H9 (cell line): ENCODE data around the gene FAM171A1. TPM values are rescaled to one million over a fixed set of nuclear protein-coding genes. Genes with fewer than 3 reads are reported as not detected.
A peak's percentile ranks its signal among the peaks of the same experiment; 100 is the strongest.

Source experiments
- DNase-seq: peaks from one replicate; pipeline ENCODE4 v3.0.0-alpha.2; 2017
- H2AFZ ChIP-seq: one replicate; pipeline ENCODE4 v1.6.1; 2013; ENCODE audit warnings: mild to moderate bottlenecking, low read length, control low read depth, moderate library complexity
- H2AK5ac ChIP-seq: 2 replicates; pipeline ENCODE4 v1.6.1; 2013; ENCODE audit warnings: low read length, control low read depth, mixed read lengths; ENCODE audit not compliant: insufficient read length
- H2BK120ac ChIP-seq: one replicate; pipeline ENCODE4 v1.6.1; 2013; ENCODE audit warnings: low read depth, mild to moderate bottlenecking, low read length, control low read depth, inconsistent platforms; ENCODE audit not compliant: poor library complexity, severe bottlenecking
- H2BK12ac ChIP-seq: 2 replicates; pipeline ENCODE4 v1.6.1; 2013; ENCODE audit warnings: low read length, control low read depth, mixed read lengths, low read depth; ENCODE audit not compliant: insufficient read length
- H2BK15ac ChIP-seq: 2 replicates; pipeline ENCODE4 v1.6.1; 2013; ENCODE audit warnings: low read depth, low read length, control low read depth
- H2BK20ac ChIP-seq: one replicate; pipeline ENCODE4 v1.6.1; 2013; ENCODE audit warnings: low read depth, mild to moderate bottlenecking, low read length, control low read depth, inconsistent platforms; ENCODE audit not compliant: poor library complexity, severe bottlenecking
- H2BK5ac ChIP-seq: 2 replicates; pipeline ENCODE4 v1.6.1; 2013; ENCODE audit warnings: low read length, control low read depth, mixed read lengths; ENCODE audit not compliant: insufficient read length
- H3K14ac ChIP-seq: 2 replicates; pipeline ENCODE4 v1.6.1; 2013; ENCODE audit warnings: low read length, control low read depth; ENCODE audit not compliant: insufficient read depth
- H3K18ac ChIP-seq: 2 replicates; pipeline ENCODE4 v1.6.1; 2013; ENCODE audit warnings: low read depth, mild to moderate bottlenecking, mixed read lengths, low read length, control low read depth; ENCODE audit not compliant: insufficient read length
- H3K23ac ChIP-seq: 2 replicates; pipeline ENCODE4 v1.6.1; 2013; ENCODE audit warnings: low read length, control low read depth, mixed read lengths, low read depth; ENCODE audit not compliant: insufficient read length
- H3K23me2 ChIP-seq: 2 replicates; pipeline ENCODE4 v1.6.1; 2013; ENCODE audit warnings: low read depth, mild to moderate bottlenecking, mixed read lengths, low read length, control low read depth; ENCODE audit not compliant: insufficient read length, poor library complexity, severe bottlenecking
- H3K27ac ChIP-seq: 2 replicates; pipeline ENCODE4 v1.5.1; 2013; ENCODE audit warnings: low read length, control low read depth, mixed read lengths, low read depth; ENCODE audit not compliant: insufficient read length
- H3K27me3 ChIP-seq: 2 replicates; pipeline ENCODE4 v1.6.1; 2013; ENCODE audit warnings: low read length, control low read depth, inconsistent platforms; ENCODE audit not compliant: insufficient read depth
- H3K4ac ChIP-seq: 2 replicates; pipeline ENCODE4 v1.6.1; 2013; ENCODE audit warnings: low read depth, mild to moderate bottlenecking, control low read depth, inconsistent platforms, low read length, moderate library complexity
- H3K4me1 ChIP-seq: 2 replicates; pipeline ENCODE4 v1.6.1; 2013; ENCODE audit warnings: low read length, control low read depth, inconsistent platforms; ENCODE audit not compliant: insufficient read depth
- H3K4me2 ChIP-seq: 2 replicates; pipeline ENCODE4 v1.6.1; 2013; ENCODE audit warnings: low read length, control low read depth, mixed read lengths; ENCODE audit not compliant: insufficient read length, insufficient read depth
- H3K56ac ChIP-seq: 2 replicates; pipeline ENCODE4 v1.6.1; 2013; ENCODE audit warnings: low read depth, mild to moderate bottlenecking, mixed read lengths, low read length, control low read depth; ENCODE audit not compliant: insufficient read length
- H3K79me1 ChIP-seq: 2 replicates; pipeline ENCODE4 v1.6.1; 2013; ENCODE audit warnings: low read depth, mild to moderate bottlenecking, moderate library complexity, low read length, control low read depth, inconsistent platforms; ENCODE audit not compliant: insufficient read depth, poor library complexity, severe bottlenecking
- H3K79me2 ChIP-seq: 2 replicates; pipeline ENCODE4 v1.6.1; 2013; ENCODE audit warnings: low read length, control low read depth, inconsistent platforms; ENCODE audit not compliant: insufficient read depth
- H3K9ac ChIP-seq: 2 replicates; pipeline ENCODE4 v1.6.1; 2013; ENCODE audit warnings: low read length, control low read depth, mixed read lengths; ENCODE audit not compliant: insufficient read length; ENCODE audit errors: extremely low read depth
- H3K9me3 ChIP-seq: one replicate; pipeline ENCODE4 v1.6.1; 2013; ENCODE audit warnings: low read depth, low read length, inconsistent platforms; ENCODE audit not compliant: control insufficient read depth
- H3T11ph ChIP-seq: one replicate; pipeline ENCODE4 v1.6.1; 2013; ENCODE audit warnings: mild to moderate bottlenecking, low read length, control low read depth, inconsistent platforms
- H4K20me1 ChIP-seq: one replicate; pipeline ENCODE4 v1.6.1; 2013; ENCODE audit not compliant: control insufficient read depth, insufficient read length, insufficient read depth
- H4K5ac ChIP-seq: 2 replicates; pipeline ENCODE4 v1.6.1; 2013; ENCODE audit warnings: low read depth, mild to moderate bottlenecking, mixed read lengths, low read length, control low read depth; ENCODE audit not compliant: insufficient read length
- H4K8ac ChIP-seq: replicated peaks from 2 replicates; pipeline ENCODE4 v1.6.1; 2013; ENCODE audit warnings: low read length, control low read depth, mixed read lengths, low read depth; ENCODE audit not compliant: insufficient read length
- H4K91ac ChIP-seq: 2 replicates; pipeline ENCODE4 v1.6.1; 2013; ENCODE audit warnings: low read depth, mild to moderate bottlenecking, moderate library complexity, mixed read lengths, low read length, control low read depth; ENCODE audit not compliant: insufficient read length
- H3K27ac Mint-ChIP-seq, 3 experiments: 2 replicates in 2 of 3; 3 replicates in 1 of 3; pipeline ENCODE4 v1.8.0; 2020 to 2021; ENCODE audit warnings: mixed read lengths in 3 of 3, mild to moderate bottlenecking in 1 of 3, moderate library complexity in 1 of 3
- H3K27me3 Mint-ChIP-seq: 2 replicates; pipeline ENCODE4 v1.8.0; 2021; ENCODE audit warnings: low read depth, mild to moderate bottlenecking, moderate library complexity, mixed read lengths
- H3K36me3 Mint-ChIP-seq, 3 experiments: 2 replicates in 2 of 3; 3 replicates in 1 of 3; pipeline ENCODE4 v1.8.0; 2020 to 2021; ENCODE audit warnings: low read depth in 3 of 3, mixed read lengths in 3 of 3; ENCODE audit not compliant: insufficient read depth in 1 of 3
- H3K4me1 Mint-ChIP-seq, 2 experiments: 2 replicates each; pipeline ENCODE4 v1.8.0; 2020; ENCODE audit warnings: mixed read lengths in 2 of 2
- H3K4me3 Mint-ChIP-seq, 2 experiments: 2 replicates in 1 of 2; 3 replicates in 1 of 2; pipeline ENCODE4 v1.8.0; 2020 to 2021; ENCODE audit warnings: mild to moderate bottlenecking in 2 of 2, mixed read lengths in 2 of 2, moderate library complexity in 1 of 2
- H3K9me3 Mint-ChIP-seq, 2 experiments: 2 replicates in 1 of 2; 3 replicates in 1 of 2; pipeline ENCODE4 v1.8.0; 2020; ENCODE audit warnings: mild to moderate bottlenecking in 2 of 2, mixed read lengths in 2 of 2, moderate library complexity in 1 of 2
- WGBS: extraction: QIAGEN DNeasy Blood & Tissue Kit; methylation state at CpG from one replicate; pipeline ENCODE4 v1.1.7; 2013; ENCODE audit warnings: missing lambda C conversion rate, low lambda C conversion rate, mixed read lengths; ENCODE audit not compliant: insufficient read length; ENCODE audit errors: extremely low coverage; 5-methylcytosine and 5-hydroxymethylcytosine counted together
- total RNA-seq: library from RNA; stranded (reverse); gene quantifications from 2 replicates; pipeline ENCODE4 v1.2.1, GENCODE V29; 2021
- TF ChIP-seq, protein P1 (sequence below): fragments of 200-600 bp; sonication (generic); conservative IDR thresholded peaks from 3 replicates; pipeline ENCODE4 v1.8.0; 2021; ENCODE audit warnings: antibody characterized with exemption, mild to moderate bottlenecking

The FAM171A1 gene
- total RNA-seq, 1 experiment from 2014 or later, result 37.4 TPM

DNA sequence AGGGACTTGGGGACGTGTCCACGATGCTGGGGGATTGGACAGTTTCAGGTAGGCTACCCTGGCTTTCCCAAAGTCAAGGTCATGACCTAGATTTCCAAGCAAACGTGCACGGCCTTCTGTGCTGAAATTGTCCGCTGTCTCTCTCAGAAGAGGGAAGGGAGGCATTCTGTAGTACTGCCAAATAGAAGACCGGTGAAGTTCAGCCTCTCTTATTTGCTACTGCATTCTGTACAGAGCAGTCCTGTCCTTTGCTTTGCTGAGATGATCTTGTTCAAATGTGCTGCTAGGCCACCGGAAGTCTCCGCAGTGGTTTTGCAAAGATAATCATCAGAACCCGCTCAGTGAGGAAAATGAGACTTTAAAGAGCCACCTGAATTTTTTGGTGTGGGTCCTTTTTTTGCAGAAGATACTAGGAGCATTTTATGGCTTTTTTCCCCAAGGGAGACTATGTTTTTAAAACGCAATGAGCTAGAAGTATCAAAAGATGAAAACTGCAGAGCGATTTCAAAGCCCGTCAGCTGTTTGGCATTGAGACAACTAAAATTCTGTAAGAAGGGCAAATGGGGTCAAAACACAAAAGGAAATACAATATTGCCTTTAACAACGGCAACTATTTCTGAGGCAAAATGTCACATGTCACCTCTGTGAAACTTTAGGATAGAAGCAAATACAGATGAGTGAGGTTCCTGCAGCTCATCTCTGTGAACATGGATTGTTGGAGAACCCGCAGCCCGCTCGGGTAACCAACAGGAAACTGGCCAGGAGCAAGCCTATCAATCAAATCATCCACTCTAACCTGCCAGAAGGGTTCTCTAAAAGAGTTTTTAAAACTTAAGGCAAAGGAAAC is 201.3 kb downstream of the FAM171A1 start:
- Histone ChIP-seq H4K91ac (no peak overlapping the region), H2BK20ac (no peak overlapping the region), H2AFZ (no peak overlapping the region), H2AK5ac (no peak overlapping the region), H3K27ac (no peak overlapping the region), H3K4me2 (no peak overlapping the region), H3K23ac (no peak overlapping the region), H2BK15ac (no peak overlapping the region), H3K14ac (no peak overlapping the region), H4K8ac (no peak overlapping the region), H3K27me3 (no peaks in the 10 kb centered on the region), H3K18ac (no peak overlapping the region), H3K79me1 (no peaks in the 10 kb centered on the region), H2BK120ac (no peak overlapping the region), H2BK5ac (no peak overlapping the region), H3K4me1 (no peaks in the 10 kb centered on the region), H3K4ac (no peak overlapping the region), H4K20me1 (no peaks in the 10 kb centered on the region), H2BK12ac (no peak overlapping the region), H4K5ac (no peak overlapping the region), H3K9ac (no peak overlapping the region), H3T11ph (no peak overlapping the region), H3K9me3 (no peaks in the 10 kb centered on the region), H3K56ac (no peak overlapping the region), H3K23me2 (peaks cover 4% of the 10 kb centered on the region), H3K79me2 (no peaks in the 10 kb centered on the region)
- Mint-ChIP-seq H3K4me1 (peaks cover 21 to 23% of the 10 kb centered on the region in 2 experiments), H3K27me3 (peaks cover 10% of the 10 kb centered on the region), H3K4me3 (peak overlapping the region in 1 of 2 experiments; percentile 69; a peak in 2 of 5 replicates), H3K9me3 (no peaks in the 10 kb centered on the region), H3K27ac (no peak overlapping the region), H3K36me3 (no peaks in the 10 kb centered on the region)
- DNase-seq, result no peak
- no CpG with 5 or more reads among the region's 16 CpGs for WGBS
- TF ChIP-seq, protein P1, sequence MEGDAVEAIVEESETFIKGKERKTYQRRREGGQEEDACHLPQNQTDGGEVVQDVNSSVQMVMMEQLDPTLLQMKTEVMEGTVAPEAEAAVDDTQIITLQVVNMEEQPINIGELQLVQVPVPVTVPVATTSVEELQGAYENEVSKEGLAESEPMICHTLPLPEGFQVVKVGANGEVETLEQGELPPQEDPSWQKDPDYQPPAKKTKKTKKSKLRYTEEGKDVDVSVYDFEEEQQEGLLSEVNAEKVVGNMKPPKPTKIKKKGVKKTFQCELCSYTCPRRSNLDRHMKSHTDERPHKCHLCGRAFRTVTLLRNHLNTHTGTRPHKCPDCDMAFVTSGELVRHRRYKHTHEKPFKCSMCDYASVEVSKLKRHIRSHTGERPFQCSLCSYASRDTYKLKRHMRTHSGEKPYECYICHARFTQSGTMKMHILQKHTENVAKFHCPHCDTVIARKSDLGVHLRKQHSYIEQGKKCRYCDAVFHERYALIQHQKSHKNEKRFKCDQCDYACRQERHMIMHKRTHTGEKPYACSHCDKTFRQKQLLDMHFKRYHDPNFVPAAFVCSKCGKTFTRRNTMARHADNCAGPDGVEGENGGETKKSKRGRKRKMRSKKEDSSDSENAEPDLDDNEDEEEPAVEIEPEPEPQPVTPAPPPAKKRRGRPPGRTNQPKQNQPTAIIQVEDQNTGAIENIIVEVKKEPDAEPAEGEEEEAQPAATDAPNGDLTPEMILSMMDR, result no peak
